ENCODE results near the gene ITIH4. TPM values are rescaled to one million over a fixed set of nuclear protein-coding genes. Genes with fewer than 3 reads are reported as not detected.

The ITIH4 gene
- total RNA-seq, 1 experiment from 2014 or later, result 4.1 TPM

GRCh38 chr3:52791366-52791765, 39.1 kb downstream of the ITIH4 start:
- no TSS peak for BruUV-seq (replicated peaks)
- no peaks in the 10 kb centered on the region for H3K9me3 Mint-ChIP-seq (ENCODE audit: unreplicated experiment)
- ChIA-PET POLR2A (no interaction called here), CTCF (no interaction called here)
- no peak overlapping the region for H3K4me3 Mint-ChIP-seq (ENCODE audit: unreplicated experiment)
- no peak overlapping the region for H3K27ac Mint-ChIP-seq (ENCODE audit: unreplicated experiment)
- no peaks in the 10 kb centered on the region for H3K27me3 Mint-ChIP-seq (ENCODE audit: insufficient read depth, unreplicated experiment)
- Histone ChIP-seq H3K4me3 (ENCODE audit: low read depth, low read length) (no peak overlapping the region), H3K4me1 (no peaks in the 10 kb centered on the region), H3K36me3 (ENCODE audit: control insufficient read depth, insufficient read depth, low read length) (no peaks in the 10 kb centered on the region), H3K27me3 (replicated peaks; ENCODE audit: control insufficient read depth, insufficient read depth, low read length) (no peaks in the 10 kb centered on the region), H3K9me3 (no peaks in the 10 kb centered on the region)
- intact Hi-C loops (cut with micrococcal nuclease; ENCODE audit: unreplicated experiment), result no loop called here
- H3K36me3 Mint-ChIP-seq (ENCODE audit: insufficient read depth, unreplicated experiment), result no peaks in the 10 kb centered on the region
- no peaks in the 10 kb centered on the region for H3K4me1 Mint-ChIP-seq (ENCODE audit: low read depth, unreplicated experiment)
- TF ChIP-seq, protein P1, sequence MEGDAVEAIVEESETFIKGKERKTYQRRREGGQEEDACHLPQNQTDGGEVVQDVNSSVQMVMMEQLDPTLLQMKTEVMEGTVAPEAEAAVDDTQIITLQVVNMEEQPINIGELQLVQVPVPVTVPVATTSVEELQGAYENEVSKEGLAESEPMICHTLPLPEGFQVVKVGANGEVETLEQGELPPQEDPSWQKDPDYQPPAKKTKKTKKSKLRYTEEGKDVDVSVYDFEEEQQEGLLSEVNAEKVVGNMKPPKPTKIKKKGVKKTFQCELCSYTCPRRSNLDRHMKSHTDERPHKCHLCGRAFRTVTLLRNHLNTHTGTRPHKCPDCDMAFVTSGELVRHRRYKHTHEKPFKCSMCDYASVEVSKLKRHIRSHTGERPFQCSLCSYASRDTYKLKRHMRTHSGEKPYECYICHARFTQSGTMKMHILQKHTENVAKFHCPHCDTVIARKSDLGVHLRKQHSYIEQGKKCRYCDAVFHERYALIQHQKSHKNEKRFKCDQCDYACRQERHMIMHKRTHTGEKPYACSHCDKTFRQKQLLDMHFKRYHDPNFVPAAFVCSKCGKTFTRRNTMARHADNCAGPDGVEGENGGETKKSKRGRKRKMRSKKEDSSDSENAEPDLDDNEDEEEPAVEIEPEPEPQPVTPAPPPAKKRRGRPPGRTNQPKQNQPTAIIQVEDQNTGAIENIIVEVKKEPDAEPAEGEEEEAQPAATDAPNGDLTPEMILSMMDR (IDR thresholded peaks at IDR 0.05; ENCODE audit: insufficient read depth in 1 of 2, low read depth in 1 of 2, low read length in 1 of 2, severe bottlenecking in 1 of 2, unreplicated experiment in 1 of 2), result no peak
- DNase-seq, result no peak

GRCh38 chr3:52790741-52791140, 39.7 kb downstream of the ITIH4 start:
- H3K36me3 ChIP-seq (ENCODE audit: control insufficient read depth, insufficient read depth, low read length), result no peaks in the 10 kb centered on the region
- Mint-ChIP-seq H3K27ac (ENCODE audit: unreplicated experiment) (no peak overlapping the region), H3K27me3 (ENCODE audit: insufficient read depth, unreplicated experiment) (no peaks in the 10 kb centered on the region), H3K36me3 (ENCODE audit: insufficient read depth, unreplicated experiment) (no peaks in the 10 kb centered on the region), H3K4me1 (ENCODE audit: low read depth, unreplicated experiment) (no peaks in the 10 kb centered on the region), H3K4me3 (ENCODE audit: unreplicated experiment) (no peak overlapping the region), H3K9me3 (ENCODE audit: unreplicated experiment) (no peaks in the 10 kb centered on the region)
- no peaks in the 10 kb centered on the region for H3K9me3 ChIP-seq
- intact Hi-C loops (cut with micrococcal nuclease; ENCODE audit: unreplicated experiment), result no loop called here
- no peaks in the 10 kb centered on the region for H3K27me3 ChIP-seq (replicated peaks; ENCODE audit: control insufficient read depth, insufficient read depth, low read length)
- H3K4me1 ChIP-seq, result no peaks in the 10 kb centered on the region
- ChIA-PET CTCF (no interaction called here), POLR2A (no interaction called here)
- H3K4me3 ChIP-seq (ENCODE audit: low read depth, low read length), result no peak overlapping the region
- TF ChIP-seq, protein P1 (IDR thresholded peaks at IDR 0.05; ENCODE audit: insufficient read depth in 1 of 2, low read depth in 1 of 2, low read length in 1 of 2, severe bottlenecking in 1 of 2, unreplicated experiment in 1 of 2), result no peak
- BruUV-seq (replicated peaks), result no TSS peak
- no peak for DNase-seq

GRCh38 chr3:52790337-52790736, 40.1 kb downstream of the ITIH4 start:
- ChIA-PET CTCF (no interaction called here), POLR2A (no interaction called here)
- no peaks in the 10 kb centered on the region for H3K27me3 ChIP-seq (replicated peaks; ENCODE audit: control insufficient read depth, insufficient read depth, low read length)
- H3K36me3 Mint-ChIP-seq (ENCODE audit: insufficient read depth, unreplicated experiment), result no peaks in the 10 kb centered on the region
- H3K4me3 Mint-ChIP-seq (ENCODE audit: unreplicated experiment), result no peak overlapping the region
- TF ChIP-seq, protein P1 (IDR thresholded peaks at IDR 0.05; ENCODE audit: insufficient read depth in 1 of 2, low read depth in 1 of 2, low read length in 1 of 2, severe bottlenecking in 1 of 2, unreplicated experiment in 1 of 2), result no peak
- H3K9me3 Mint-ChIP-seq (ENCODE audit: unreplicated experiment), result no peaks in the 10 kb centered on the region
- no peak for DNase-seq
- no peak overlapping the region for H3K27ac Mint-ChIP-seq (ENCODE audit: unreplicated experiment)
- H3K27me3 Mint-ChIP-seq (ENCODE audit: insufficient read depth, unreplicated experiment), result no peaks in the 10 kb centered on the region
- H3K36me3 ChIP-seq (ENCODE audit: control insufficient read depth, insufficient read depth, low read length), result no peaks in the 10 kb centered on the region
- BruUV-seq (replicated peaks), result no TSS peak
- intact Hi-C loops (cut with micrococcal nuclease; ENCODE audit: unreplicated experiment), result no loop called here
- H3K9me3 ChIP-seq, result no peaks in the 10 kb centered on the region
- no peaks in the 10 kb centered on the region for H3K4me1 ChIP-seq
- H3K4me3 ChIP-seq (ENCODE audit: low read depth, low read length), result no peak overlapping the region
- H3K4me1 Mint-ChIP-seq (ENCODE audit: low read depth, unreplicated experiment), result no peaks in the 10 kb centered on the region
